ENCODE results near the gene CCDC183.

Gene CCDC183

GRCh38 chr9:136850866-136851775 is 55.0 kb downstream of the CCDC183 start:
- no peak for DNase-seq

GRCh38 chr9:136851941-136852663 is 56.0 kb downstream of the CCDC183 start, which contains the start of gene MAMDC4:
Gene MAMDC4 (plus strand): TSS chr9:136852346. CDS start chr9:136852417, 71 bp downstream.
- DNase-seq = no peak

- DNase-seq = no peak
Measured at GRCh38 chr9:136852664-136853595, 56.8 kb downstream of the CCDC183 start.

DNA sequence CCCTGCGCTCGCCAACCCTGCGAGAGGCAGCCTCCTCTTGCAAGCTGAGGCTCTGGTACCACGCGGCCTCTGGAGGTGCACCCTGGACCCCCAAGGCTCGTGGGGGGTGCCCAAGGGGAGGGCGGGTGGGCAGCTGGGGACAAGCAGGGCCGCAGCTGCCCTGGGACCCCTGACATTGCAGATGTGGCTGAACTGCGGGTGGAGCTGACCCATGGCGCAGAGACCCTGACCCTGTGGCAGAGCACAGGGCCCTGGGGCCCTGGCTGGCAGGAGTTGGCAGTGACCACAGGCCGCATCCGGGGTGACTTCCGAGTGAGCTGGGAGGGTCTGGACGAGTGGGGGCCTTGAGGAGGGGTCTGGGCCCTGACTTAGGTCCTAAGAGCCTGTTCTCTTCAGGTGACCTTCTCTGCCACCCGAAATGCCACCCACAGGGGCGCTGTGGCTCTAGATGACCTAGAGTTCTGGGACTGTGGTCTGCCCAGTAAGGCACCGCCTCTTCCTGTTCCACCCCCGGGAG is 57.5 kb downstream of the CCDC183 start:
- no peak for DNase-seq

GRCh38 chr9:136854113-136854841 is 58.1 kb downstream of the CCDC183 start:
- DNase-seq = no peak

DNA sequence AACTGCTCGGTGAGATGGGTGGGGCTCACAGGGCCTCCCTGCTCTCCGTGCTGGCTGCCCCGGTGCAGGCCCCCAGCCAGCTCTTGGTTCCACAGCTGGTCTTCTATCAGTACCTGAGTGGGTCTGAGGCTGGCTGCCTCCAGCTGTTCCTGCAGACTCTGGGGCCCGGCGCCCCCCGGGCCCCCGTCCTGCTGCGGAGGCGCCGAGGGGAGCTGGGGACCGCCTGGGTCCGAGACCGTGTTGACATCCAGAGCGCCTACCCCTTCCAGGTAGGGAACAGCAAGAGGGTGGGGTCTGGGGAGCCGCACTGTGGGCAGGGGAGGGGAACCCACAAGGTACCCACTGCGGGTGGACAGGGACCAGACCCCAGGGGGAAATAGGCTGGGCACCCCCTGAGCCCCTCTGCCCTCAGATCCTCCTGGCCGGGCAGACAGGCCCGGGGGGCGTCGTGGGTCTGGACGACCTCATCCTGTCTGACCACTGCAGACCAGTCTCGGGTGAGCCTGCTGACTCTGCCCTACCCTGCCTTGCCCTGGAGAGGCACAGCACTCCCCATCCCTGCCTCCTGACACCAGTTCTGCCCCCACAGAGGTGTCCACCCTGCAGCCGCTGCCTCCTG is 58.8 kb downstream of the CCDC183 start:
- DNase-seq = no peak

DNA sequence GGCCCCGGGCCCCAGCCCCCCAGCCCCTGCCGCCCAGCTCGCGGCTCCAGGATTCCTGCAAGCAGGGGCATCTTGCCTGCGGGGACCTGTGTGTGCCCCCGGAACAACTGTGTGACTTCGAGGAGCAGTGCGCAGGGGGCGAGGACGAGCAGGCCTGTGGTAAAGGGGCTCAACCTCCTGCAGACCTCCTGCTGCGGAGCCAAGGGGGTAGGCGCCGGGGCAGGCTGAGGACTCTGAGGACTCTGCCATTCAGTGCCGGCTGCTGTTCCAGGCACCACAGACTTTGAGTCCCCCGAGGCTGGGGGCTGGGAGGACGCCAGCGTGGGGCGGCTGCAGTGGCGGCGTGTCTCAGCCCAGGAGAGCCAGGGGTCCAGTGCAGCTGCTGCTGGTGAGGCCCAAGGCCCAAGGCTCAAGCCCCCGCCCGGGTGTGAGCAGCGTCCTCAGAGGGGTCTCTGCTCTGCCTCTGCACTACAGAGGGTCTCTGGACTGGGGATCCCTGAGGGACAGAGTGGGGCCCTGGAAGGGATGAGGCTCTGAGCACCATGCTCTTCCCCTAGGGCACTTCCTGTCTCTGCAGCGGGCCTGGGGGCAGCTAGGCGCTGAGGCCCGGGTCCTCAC is 59.4 kb downstream of the CCDC183 start:
- no peak for DNase-seq

DNA sequence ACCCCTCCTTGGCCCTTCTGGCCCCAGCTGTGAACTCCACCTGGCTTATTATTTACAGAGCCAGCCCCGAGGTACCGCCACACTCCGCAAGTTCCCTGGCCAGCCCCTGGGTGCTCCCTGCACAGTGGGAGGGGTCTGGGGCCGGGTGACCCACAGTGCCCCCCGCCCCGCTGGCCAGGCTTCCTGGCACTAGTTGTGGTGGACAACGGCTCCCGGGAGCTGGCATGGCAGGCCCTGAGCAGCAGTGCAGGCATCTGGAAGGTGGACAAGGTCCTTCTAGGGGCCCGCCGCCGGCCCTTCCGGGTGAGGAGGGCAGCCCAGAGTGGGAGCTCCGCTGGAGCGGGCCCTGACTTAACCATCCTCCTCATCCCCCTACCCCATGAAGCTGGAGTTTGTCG is 59.9 kb downstream of the CCDC183 start:
- DNase-seq = peak; percentile 36

- no peak for DNase-seq
Measured at GRCh38 chr9:136856541-136857141, 60.5 kb downstream of the CCDC183 start.

- DNase-seq = no peak
Measured at GRCh38 chr9:136857166-136857565, 61.0 kb downstream of the CCDC183 start.
